SK-N-SH (cell line): Measurements from ENCODE around the gene MYLK2.

Experiments
- CTCF ChIP-seq: fragments of 200-600 bp; sonication (generic); IDR thresholded peaks from 2 replicates; pipeline ENCODE4 v1.6.1; 2017; ENCODE audit warnings: antibody characterized with exemption, mild to moderate bottlenecking, moderate library complexity
- EZH2phosphoT487 ChIP-seq: fragments of 200-600 bp; sonication (generic); IDR thresholded peaks from 2 replicates; pipeline ENCODE4 v1.6.1; 2017; ENCODE audit warnings: low read depth, mixed run types, mild to moderate bottlenecking, antibody characterized with exemption, moderate library complexity, borderline replicate concordance
- GABPA ChIP-seq: IDR thresholded peaks from 2 replicates; pipeline ENCODE4 v1.4.0; 2012; ENCODE audit warnings: low read depth, mild to moderate bottlenecking
- MEF2A ChIP-seq: IDR thresholded peaks from 2 replicates; pipeline ENCODE4 v1.4.0; 2012; ENCODE audit warnings: low read depth, borderline replicate concordance
- POLR2AphosphoS5 ChIP-seq: IDR thresholded peaks from 2 replicates; pipeline ENCODE4 v1.6.1; 2012; ENCODE audit warnings: low read depth, low read length
- RCOR1 ChIP-seq: fragments of 150-350 bp; IDR thresholded peaks from 2 replicates; pipeline ENCODE4 v1.6.1; 2017; ENCODE audit warnings: antibody characterized with exemption, low read length
- SIN3A ChIP-seq: IDR thresholded peaks from 2 replicates; pipeline ENCODE4 v1.6.1; 2012; ENCODE audit warnings: low read depth, mild to moderate bottlenecking, low read length, moderate library complexity, borderline replicate concordance
- TAF1 ChIP-seq: IDR thresholded peaks from 2 replicates; pipeline ENCODE4 v1.6.1; 2012; ENCODE audit warnings: low read depth, mild to moderate bottlenecking, low read length, moderate library complexity, borderline replicate concordance
- YY1 ChIP-seq: IDR thresholded peaks from 2 replicates; pipeline ENCODE4 v1.4.0; 2012; ENCODE audit warnings: low read depth, mild to moderate bottlenecking

GRCh38 chr20:31801508-31801907 lies 17.6 kb upstream of the MYLK2 start:
- TF ChIP-seq POLR2AphosphoS5 (no peak), TAF1 (no peak), SIN3A (no peak), CTCF (no peak), GABPA (no peak), YY1 (no peak), EZH2phosphoT487 (no peak), MEF2A (no peak), RCOR1 (no peak)
